GM19438 (cell line): ENCODE results near the gene COL9A1.

Experiments
- ATAC-seq: cut with Tn5 transposase; IDR thresholded peaks from one replicate; pipeline ENCODE4 v1.9.1; 2021; ENCODE audit warnings: low read depth; ENCODE audit not compliant: unreplicated experiment

The COL9A1 gene

DNA sequence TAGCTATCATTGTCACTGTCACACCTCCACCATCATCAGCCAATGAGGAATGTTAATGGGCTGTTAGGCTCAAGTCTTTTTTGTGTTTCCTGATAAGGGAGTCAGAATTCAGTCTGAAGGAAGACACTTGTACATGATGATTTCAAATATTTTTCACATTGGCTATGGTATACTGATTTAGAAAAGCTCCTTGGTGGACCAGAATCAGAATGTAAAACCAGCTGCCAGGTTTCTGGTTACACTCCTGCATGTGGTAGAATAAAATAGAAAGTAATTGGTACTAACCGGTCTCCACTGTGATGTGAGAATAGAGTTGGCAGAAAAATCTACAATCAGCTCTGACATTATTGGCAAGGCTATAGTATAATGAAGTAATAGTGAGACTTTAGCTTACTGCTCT, 10.7 kb downstream of the COL9A1 start:
- ATAC-seq = no peak

DNA sequence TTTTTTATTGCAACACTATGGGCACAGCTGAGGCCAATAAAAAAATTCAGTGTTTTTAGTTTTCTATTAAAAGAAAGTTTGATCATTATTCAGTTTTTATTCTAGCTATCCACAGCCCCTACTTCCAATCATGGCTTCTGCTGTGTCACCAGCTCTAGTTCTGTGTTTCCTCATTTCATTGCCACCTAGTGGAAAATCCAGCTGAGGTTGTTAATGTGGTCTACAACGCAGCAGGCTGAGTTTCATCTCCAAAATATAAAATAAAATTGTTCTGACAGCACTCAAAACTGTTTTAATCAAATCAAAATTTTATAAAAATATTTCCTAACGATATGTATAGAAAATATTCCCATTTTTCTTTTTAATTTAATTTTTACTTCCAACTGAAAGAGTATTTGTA, 13.6 kb downstream of the COL9A1 start:
- ATAC-seq = no peak

DNA sequence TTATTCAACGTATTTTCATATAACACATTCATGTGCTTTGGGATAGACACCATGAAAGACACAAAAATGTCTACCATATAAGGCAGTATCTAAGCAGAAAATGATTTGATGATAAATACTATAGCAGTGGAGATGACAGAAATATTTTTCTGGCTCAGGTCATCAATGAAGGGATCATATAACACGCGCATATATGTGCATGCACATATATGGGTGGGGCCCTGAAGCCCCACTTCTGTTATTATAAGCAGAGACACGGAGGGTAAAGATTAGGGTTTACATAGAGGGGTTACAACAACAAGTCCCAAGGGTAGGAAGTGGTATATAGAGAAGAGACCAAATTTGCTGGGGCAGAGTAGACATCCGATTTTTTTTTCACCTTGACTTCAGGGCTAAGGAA, 16.0 kb downstream of the COL9A1 start:
- ATAC-seq = no peak

DNA sequence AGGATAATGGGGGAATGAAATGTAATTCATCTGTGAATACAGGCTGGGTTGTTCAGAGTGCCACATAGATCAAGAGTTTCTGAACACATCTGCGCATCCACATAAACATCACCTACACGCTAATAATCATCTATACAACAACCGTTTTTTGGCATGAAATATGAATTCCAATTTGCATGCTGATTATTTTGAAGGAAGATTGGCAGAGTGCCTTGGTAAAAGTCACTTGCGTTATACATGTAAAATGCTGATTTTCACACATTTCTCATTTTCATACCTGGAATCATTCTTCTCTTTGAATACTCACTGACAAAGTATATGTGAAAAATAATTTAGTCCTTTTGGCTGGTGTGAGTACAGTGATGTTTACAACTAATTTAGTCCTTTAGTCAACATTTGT, 17.7 kb downstream of the COL9A1 start:
- no peak for ATAC-seq

DNA sequence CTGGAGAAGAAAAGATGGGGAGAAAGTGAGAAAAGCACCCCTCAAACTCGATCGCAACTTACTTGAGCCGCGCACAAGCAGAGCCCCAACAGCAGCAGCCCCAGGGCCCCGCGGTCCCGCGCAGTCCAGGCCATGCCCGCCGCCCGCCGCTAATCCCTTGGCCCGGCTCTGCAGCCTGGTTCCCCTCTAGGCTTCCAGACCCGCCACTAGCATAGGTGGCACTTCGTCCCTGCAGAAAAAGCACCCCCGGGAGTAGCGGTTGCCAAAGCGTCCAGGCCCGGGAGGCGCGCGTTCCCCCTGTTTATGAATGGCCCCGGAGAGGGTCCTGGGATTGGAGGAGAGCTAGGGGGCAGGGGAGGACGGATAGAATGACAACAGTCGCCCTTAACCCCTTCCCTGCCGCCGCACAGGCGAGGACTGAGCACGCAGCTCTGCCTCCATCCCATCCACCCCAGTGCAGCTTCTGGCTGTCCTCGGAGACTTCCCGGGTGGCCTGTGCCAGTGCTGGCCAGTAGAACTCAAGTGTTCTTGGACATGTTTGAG, 19.9 kb downstream of the COL9A1 start:
- ATAC-seq = no peak

DNA sequence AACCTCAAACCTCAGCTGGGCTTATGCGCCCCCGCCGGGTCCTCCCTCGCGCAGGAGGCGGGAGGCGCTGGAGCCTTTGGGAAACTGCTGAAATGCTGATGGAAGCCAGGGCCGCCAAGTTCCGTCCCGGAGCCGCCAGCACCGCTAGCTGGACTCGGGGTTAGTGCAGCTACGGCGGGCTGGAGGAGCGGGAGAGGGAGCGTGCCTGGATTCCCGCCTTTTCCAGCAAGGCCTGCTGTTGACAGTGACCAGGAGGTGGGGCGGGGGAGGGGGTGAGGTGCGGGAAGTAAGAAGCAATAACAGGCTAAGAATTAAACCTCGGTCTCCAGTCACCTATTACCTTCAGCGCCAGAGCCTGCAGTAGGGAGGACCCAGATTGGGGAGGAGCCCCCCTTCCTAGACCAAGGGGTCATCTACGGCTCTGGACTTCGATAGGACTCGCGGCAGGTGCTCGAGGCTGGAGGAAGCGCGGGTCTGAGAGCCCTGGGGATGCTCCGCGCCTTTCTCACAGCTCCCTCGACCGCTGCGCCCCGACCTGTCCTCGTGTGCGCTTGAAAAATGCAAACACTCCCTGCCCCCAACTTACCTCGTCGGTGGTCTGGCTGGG, 20.5 kb downstream of the COL9A1 start:
- ATAC-seq = no peak

DNA sequence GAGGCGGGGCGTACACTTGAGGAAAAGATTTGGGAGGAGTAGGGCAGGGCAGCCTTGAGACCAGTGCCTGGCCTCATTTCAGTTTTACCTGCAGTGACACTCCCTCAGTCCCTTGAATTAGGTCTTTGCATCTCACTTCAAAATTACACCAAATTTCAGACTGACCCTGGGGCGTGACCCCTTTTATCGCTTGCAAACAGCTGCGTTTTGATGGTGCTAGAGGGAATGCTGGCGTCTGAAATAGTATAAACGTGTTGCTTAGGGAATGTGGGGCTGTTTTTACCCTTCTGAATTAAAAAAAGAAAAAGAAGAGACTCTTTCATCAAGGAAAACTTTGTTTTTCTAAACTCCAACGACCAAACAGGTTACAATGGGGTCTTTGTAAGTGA, 21.0 kb downstream of the COL9A1 start:
- no peak for ATAC-seq

DNA sequence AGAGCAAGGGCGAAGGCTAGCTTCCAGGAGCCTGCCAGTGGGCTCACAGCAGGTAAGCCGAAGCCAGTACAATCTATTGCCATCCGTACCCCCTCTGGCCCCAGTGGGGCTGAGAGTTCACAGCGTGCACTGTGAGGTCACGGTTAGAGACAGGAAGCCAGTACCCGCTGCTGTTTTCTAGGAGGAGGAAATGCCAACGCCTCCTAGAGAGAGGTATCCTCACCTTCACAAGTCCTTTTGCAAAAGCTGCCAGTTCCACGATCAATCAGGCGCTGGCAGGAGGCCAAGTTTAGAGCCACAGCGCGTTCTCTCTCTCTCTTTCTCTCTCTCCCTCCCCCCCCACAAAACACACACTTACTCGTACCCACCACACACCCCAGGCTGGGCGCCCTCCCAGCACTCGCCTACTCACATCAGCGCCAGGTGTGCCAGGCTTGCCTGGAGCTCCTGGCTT, 22.5 kb downstream of the COL9A1 start:
- no peak for ATAC-seq

DNA sequence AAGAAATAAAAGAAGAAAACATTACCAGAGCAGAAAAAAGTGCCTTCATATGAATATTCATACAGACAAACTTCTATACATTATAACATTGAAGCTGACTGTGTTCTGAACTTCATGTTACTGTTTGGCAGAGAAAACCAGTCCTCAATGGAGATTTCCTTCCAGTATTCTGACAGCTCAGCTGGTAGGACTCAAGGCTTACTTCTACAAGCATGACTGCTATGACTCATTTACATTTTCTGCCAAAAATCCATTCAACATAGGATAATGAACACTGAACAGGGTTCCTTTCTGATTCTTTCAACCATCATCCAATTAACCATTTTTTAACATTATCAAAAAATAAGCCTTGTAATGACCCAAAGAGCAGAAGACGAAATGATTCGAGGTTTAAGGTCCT, 25.4 kb downstream of the COL9A1 start:
- ATAC-seq = no peak

DNA sequence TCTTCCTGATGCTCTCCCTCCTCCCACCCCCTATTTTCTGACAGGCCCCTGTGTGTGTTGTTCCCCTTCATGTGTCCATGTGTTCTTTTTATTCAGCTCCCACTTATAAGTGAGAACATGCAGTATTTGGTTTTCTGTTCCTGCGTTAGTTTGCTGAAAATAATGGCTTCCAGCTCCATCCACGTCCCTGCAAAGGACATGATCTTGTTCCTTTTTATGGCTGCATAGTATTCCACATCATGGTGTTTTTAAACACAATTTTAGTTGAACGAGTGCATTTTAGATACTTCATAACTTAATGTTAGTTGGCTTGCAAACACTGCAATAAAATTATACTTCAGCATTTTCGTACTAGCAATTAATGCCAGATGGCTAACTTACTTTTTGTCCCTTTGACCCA, 28.5 kb downstream of the COL9A1 start:
- no peak for ATAC-seq

DNA sequence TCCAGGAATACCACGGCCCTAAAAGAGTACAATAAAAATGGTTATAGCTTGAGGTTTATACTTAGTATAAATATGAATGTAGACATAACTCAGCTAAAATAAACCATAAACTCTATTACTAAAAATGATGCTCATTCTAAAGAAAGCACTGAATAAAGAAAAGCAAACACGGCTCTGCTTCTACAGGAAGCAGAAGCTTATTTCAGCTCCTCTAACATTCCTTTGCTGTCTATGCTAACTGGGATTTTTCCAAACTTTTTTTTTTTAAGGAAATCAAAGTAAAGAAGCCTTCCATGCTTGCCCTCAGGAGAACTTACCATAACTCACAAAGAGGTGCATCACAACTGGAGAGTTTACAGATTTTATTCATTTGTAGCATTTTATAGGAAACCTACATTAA, 30.8 kb downstream of the COL9A1 start:
- ATAC-seq = no peak

DNA sequence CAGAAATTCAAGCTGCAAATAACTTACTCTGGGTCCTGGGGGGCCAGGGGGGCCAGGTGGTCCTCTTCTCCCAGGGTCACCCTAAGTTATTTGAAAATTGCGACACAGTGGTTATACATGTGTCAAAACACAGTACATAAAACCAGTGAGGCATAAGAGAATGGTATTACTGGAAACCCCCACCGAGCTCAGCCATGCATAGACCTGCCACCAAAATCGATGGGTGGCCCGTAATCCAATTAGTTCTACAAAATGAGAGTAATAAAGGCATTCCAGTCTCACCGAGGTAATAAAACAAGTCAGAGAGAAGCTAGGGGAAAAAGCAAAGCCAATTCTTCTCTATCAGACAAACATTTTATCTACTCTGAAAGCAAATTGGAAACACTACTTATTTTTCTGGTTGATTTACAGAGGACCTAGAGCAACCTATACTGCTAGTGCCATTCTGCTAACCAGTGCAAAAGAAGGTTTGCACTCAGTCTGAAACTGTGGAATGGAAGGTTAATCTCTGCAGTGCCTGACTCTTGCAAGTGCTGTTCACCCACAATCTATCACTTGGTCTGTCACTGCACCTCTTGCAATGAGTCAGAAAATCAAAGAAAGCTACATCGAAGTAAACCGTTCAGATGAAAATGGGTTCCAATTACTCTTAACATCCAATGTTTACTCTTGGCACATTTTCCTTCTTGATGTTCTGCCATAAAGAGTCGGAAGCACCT, 32.4 kb downstream of the COL9A1 start:
- ATAC-seq = no peak

DNA sequence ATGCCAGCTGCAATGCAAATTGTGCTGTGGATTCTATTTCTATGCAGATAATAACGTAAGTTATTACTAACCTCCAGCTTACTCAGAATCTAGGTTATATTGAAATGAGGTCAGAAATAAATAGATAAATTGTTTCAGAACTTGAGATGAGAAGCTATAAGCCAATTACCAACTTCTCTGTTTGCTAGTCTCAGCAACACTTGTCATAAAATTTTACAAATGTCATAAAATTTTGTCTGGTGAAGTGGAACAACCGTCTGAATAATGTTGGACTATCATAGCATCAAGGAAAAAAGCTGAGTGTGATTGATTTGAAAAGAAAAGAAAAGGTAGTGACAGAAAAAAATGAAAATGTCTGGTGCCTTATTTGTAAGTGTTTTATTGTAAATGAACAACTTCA, 36.7 kb downstream of the COL9A1 start:
- no peak for ATAC-seq

DNA sequence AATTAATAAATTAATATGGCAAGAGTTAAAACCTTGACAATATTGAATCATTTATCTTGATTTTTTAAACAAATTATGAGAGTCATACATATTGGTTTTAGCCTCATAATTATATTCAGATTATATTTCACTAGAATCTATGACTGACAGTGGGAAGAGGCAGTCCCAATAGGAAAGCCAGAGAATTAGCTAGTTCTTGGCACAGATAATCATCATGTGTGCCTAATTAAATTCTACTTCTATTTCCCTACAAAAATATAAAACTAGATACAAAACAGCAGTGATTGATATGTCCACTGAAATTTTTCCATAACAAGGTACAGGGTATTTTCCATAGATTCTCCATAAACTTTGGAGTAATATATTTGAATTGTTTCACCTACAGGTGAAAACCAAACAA, 38.6 kb downstream of the COL9A1 start:
- no peak for ATAC-seq

DNA sequence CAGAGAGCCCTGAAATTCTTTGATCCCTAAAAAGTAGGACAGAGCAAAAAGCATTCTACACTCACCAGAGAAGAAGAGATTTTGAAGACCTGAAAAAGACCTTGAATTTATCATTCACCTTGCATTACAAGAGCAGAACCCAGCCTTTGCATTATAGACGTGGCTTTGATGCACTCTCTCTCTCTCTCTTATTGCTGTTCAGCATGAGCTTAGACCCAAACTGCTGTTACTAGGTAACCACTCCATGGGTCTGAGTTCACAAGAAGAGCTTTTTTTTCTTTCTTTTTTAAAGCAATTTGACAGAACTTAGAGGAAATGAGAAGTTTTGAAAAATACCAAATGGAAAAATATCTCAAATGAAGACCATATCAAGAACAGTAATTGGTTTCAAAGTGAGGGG, 44.4 kb downstream of the COL9A1 start:
- ATAC-seq = no peak

DNA sequence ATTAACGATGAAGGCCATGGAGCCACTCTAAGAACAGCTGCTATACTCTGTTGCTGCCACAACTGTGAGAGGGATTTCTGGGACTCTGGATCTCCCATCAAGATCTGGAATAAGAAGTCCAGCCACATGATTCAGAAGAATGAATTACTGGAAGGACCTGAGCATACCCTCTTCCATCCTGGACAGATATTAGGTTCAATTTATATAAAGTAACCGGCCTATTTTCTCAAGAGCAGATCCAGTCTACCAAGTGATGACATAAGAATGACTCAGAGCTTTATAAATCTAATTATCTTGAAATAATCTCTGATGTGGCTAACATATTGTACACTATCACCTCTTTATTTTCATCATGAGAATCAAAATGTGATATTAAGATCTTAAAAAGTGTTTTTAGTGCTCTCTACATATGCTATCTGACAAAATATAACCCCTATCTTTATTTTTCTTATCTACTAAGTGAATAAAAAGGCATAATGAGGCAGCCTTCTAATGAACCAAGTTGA, 45.1 kb downstream of the COL9A1 start:
- ATAC-seq = no peak

DNA sequence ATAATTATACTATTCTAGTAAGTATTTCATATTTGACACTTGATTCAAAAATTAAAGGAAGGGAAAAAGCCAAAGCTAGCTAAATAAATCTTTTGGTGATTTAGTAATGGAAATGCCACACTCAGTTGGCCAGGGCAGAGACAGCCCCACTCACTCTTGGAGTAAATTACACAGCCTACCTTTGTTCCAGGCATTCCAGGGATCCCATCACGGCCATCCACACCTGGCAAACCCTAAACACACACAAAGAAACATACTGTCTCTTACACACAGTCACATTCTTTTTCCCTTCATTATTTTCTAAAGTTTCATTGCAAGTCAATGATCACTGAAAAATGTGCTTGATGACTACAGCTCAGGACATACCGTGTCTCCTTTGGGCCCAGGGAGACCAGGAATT, 48.1 kb downstream of the COL9A1 start:
- ATAC-seq = no peak

DNA sequence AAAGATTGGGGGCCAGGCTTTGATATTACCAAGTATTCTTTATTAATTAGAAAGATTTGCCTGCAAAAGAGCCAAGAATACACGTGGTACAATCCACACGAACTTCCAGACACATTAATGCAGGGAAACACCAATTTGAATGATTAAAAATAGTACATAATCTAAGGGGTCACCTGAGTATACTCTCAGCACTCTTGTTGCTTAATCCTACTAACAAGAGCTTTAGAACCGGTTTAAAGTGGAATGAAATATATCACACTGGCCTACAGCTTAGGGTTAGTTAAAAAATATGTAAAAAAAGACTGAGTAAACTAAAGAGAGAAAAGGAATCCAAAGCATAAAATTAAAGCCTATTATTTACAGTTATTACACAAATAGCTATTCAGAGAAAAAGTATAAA, 49.0 kb downstream of the COL9A1 start:
- no peak for ATAC-seq

DNA sequence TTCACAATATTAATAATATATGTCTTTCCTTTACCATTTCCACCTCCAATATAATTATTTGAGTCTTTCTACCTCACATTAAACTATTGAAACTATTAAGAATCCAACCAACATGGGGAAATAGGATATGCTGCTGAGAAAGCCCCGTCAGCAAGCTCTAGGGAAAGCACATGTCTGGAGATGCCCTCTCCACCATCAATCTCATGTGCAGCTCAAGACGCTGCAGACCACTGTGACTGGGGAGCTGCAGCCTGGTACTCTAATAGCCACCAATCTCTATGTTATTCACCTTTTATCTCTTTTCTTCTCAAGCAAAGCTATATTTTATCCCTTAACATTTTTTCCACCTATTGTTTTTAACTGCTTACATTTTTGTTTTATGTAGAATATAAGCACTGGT, 50.3 kb downstream of the COL9A1 start:
- no peak for ATAC-seq

DNA sequence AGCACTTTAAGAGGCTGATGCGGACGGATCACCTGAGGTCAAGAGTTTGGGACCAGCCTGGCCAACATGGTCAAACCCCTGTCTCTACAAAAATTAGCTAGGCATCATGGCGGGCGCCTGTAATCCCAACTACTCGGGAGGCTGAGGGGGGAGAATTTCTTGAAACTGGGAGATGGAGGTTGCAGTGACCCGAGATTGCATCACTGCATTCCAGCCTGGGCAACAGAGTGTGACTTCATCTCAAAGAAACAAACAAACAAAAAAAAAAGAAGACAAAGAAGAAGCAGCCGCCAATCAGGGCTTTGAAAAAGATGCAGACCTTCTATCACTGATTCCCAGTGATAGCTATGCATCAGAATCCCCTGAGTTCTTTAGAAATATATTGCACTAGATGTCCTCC, 56.8 kb downstream of the COL9A1 start:
- no peak for ATAC-seq

DNA sequence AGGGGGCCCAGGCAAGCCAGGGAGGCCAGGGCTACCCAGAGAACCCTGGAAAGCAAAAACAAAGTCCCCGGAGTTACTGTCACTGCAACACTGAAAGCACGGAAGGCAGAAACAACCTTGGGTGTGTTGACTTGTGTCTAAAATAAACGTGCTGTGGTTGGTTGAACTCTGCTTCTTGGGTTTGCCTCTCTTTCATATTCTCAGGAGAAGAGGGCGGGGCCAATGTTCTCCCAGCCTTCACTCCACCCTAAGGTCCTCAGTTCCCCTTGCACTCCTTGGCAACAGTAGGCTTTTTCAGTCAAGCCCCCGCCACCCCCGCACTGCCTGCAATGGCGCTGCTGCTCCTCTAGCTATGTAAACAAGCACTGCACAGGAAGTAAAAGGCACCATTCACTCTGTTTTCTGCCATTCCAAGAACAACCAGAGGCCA, 60.9 kb downstream of the COL9A1 start:
- no peak for ATAC-seq

DNA sequence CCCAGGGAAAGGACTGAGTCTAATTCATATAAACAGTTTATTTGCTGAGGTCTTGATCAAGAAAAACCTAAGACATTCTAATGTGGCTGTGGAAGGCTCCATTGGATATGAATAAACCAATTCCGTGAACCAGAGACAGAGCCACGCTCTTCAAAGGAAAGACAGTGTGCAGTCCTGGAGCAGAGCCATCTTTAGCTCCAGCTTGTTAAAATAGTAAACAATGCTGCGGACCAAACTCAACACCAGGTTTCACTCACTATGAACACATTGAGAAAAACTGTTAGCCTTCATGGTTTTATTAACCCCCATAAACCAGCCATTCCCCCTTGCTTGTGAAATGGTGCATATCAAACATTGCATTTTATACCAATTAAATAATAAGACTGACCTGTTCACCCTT, 61.9 kb downstream of the COL9A1 start:
- no peak for ATAC-seq
